Ectodermal cell (in vitro differentiated cells): ENCODE data around the gene L3MBTL4.

ENCODE experiments used
- H3K27ac ChIP-seq: 2 replicates; pipeline ENCODE4 v1.7.0; 2013; ENCODE audit warnings: mild to moderate bottlenecking, low read depth, low read length; ENCODE audit not compliant: insufficient read depth, poor library complexity, severe bottlenecking
- H3K27me3 ChIP-seq: 2 replicates; pipeline ENCODE4 v1.7.0; 2013; ENCODE audit warnings: mild to moderate bottlenecking, low read length; ENCODE audit not compliant: insufficient read depth, control insufficient read depth, poor library complexity, severe bottlenecking
- H3K36me3 ChIP-seq: one replicate; pipeline ENCODE4 v1.7.0; 2013; ENCODE audit warnings: low read length; ENCODE audit not compliant: control insufficient read depth, insufficient read depth
- H3K4me1 ChIP-seq: one replicate; pipeline ENCODE4 v1.7.0; 2013; ENCODE audit warnings: low read length; ENCODE audit not compliant: control insufficient read depth, insufficient read depth
- H3K4me3 ChIP-seq: 2 replicates; pipeline ENCODE4 v1.7.0; 2013; ENCODE audit warnings: low read depth, low read length, control low read depth; ENCODE audit not compliant: insufficient read depth
- H3K9me3 ChIP-seq: 2 replicates; pipeline ENCODE4 v1.7.0; 2013; ENCODE audit warnings: mild to moderate bottlenecking, low read length, moderate library complexity; ENCODE audit not compliant: control insufficient read depth
- WGBS, 2 experiments: methylation state at CpG; one replicate each; pipeline ENCODE4 v1.1.7; 2013; ENCODE audit warnings: missing lambda C conversion rate in 2 of 2; 5-methylcytosine and 5-hydroxymethylcytosine counted together

L3MBTL4 gene

DNA sequence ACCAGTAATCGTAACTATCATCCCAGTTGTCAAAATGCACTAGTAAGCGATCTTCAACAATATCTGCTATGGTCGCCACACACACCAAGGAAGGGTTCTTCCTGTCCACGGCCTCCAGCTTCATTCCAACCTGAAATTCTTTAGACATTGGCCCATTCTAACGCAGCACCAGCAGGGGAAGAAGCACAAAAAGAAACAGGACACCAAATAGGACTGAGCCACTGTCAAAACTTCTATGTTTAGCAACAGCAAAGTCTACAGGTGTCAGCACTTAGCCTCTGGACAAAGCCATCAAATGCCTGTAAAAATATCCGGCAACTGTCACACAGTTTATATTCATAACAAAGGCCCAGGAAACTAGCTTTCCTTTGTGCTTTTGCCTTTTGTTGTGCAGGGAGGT, 175.0 kb downstream of the L3MBTL4 start:
- 84% methylated on average over 6 of the region's 6 CpGs for WGBS, 2 experiments
- no peaks in the 10 kb centered on the region for H3K4me1 ChIP-seq
- no peak overlapping the region for H3K4me3 ChIP-seq
- no peaks in the 10 kb centered on the region for H3K9me3 ChIP-seq
- no peaks in the 10 kb centered on the region for H3K36me3 ChIP-seq
- no peak overlapping the region for H3K27ac ChIP-seq
- no peaks in the 10 kb centered on the region for H3K27me3 ChIP-seq

- Histone ChIP-seq H3K9me3 (no peaks in the 10 kb centered on the region), H3K27ac (no peak overlapping the region)
- 100% methylated on average over 1 to 2 of the region's 2 CpGs for WGBS, 2 experiments
Observed at GRCh38 chr18:6236258-6236657, 178.5 kb downstream of the L3MBTL4 start.

GRCh38 chr18:6222271-6222670, 192.4 kb downstream of the L3MBTL4 start:
- no peak overlapping the region for H3K4me3 ChIP-seq
- H3K36me3 ChIP-seq, result no peaks in the 10 kb centered on the region
- no peaks in the 10 kb centered on the region for H3K4me1 ChIP-seq
- no peak overlapping the region for H3K27ac ChIP-seq
- WGBS, 2 experiments, result 91 to 94% methylated on average over 4 of the region's 4 CpGs
- no peaks in the 10 kb centered on the region for H3K9me3 ChIP-seq
- H3K27me3 ChIP-seq, result no peaks in the 10 kb centered on the region

More at GRCh38 chr18:6236258-6236657, 178.5 kb downstream of the L3MBTL4 start:
- H3K4me3 ChIP-seq, result no peak overlapping the region
- H3K27me3 ChIP-seq, result no peaks in the 10 kb centered on the region
- no peaks in the 10 kb centered on the region for H3K4me1 ChIP-seq
- no peaks in the 10 kb centered on the region for H3K36me3 ChIP-seq

GRCh38 chr18:6221602-6222014, 193.1 kb downstream of the L3MBTL4 start:
- H3K27me3 ChIP-seq, result no peaks in the 10 kb centered on the region
- H3K4me3 ChIP-seq, result no peak overlapping the region
- H3K27ac ChIP-seq, result no peak overlapping the region
- no peaks in the 10 kb centered on the region for H3K4me1 ChIP-seq
- no peaks in the 10 kb centered on the region for H3K36me3 ChIP-seq
- H3K9me3 ChIP-seq, result no peaks in the 10 kb centered on the region
- 81 to 91% methylated on average over 2 of the region's 2 CpGs for WGBS, 2 experiments

GRCh38 chr18:6220129-6220528, 194.6 kb downstream of the L3MBTL4 start:
- H3K27ac ChIP-seq, result no peak overlapping the region
- no peaks in the 10 kb centered on the region for H3K9me3 ChIP-seq
- no peaks in the 10 kb centered on the region for H3K36me3 ChIP-seq
- 92 to 95% methylated on average over 3 of the region's 3 CpGs for WGBS, 2 experiments
- H3K27me3 ChIP-seq, result no peaks in the 10 kb centered on the region
- no peak overlapping the region for H3K4me3 ChIP-seq
- H3K4me1 ChIP-seq, result no peaks in the 10 kb centered on the region

DNA sequence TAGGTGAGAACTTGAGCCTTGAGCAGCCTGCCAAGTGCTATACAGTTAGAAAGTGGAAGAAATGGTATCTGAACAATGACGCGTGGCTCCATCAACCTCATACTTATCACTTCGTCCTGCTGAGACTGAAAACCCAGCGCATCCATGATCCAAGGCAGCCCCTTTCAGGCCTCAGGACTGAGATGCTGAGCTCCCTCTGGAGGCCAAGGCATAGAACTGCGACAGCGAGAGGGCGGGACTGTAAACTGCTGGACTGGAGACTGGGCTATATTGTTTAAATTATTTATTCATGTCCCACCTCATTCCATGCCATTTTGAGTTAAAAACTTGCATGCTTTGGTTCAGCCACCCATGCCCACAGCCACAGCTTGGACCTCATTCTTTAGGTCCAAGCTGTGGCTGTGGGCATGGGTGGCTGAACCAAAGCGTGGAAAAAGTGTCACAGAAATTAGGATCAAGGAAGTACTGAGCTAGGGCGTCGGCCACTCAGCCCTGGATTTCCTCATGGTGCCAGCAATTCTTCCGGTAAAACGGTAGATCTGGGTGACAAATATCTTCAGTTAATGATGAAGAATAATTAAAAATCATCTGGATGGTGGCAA, 195.5 kb downstream of the L3MBTL4 start:
- 42 to 48% methylated on average over 12 of the region's 12 CpGs for WGBS, 2 experiments
- no peak overlapping the region for H3K4me3 ChIP-seq
- no peaks in the 10 kb centered on the region for H3K27me3 ChIP-seq
- no peaks in the 10 kb centered on the region for H3K9me3 ChIP-seq
- no peak overlapping the region for H3K27ac ChIP-seq
- no peaks in the 10 kb centered on the region for H3K4me1 ChIP-seq
- H3K36me3 ChIP-seq, result no peaks in the 10 kb centered on the region

DNA sequence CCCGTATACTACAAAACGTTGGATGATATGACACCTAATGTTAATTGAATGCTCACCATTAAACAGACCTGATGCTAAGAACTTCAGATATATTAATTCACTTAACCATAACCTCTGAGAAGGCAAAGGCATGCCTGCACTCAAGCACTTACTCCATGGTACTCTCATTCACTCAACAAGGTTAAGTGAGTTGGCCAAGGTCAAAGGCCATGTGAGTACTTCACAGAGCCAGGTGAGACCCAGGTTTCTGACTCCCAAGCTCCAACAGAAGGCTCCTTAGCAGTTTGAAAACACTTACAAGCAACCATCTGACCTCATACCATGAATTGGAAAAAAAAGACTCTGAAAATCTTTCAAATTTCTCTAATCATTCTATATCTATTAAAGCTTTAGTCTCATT, 198.8 kb downstream of the L3MBTL4 start:
- Histone ChIP-seq H3K27me3 (no peaks in the 10 kb centered on the region), H3K9me3 (no peaks in the 10 kb centered on the region), H3K4me3 (no peak overlapping the region), H3K27ac (no peak overlapping the region), H3K4me1 (no peaks in the 10 kb centered on the region), H3K36me3 (no peaks in the 10 kb centered on the region)
- 96 to 100% methylated on average over 2 of the region's 2 CpGs for WGBS, 2 experiments

GRCh38 chr18:6211174-6211504, 203.6 kb downstream of the L3MBTL4 start:
- Histone ChIP-seq H3K27me3 (no peaks in the 10 kb centered on the region), H3K4me3 (no peak overlapping the region), H3K36me3 (no peaks in the 10 kb centered on the region), H3K4me1 (no peaks in the 10 kb centered on the region), H3K9me3 (no peaks in the 10 kb centered on the region), H3K27ac (no peak overlapping the region)
- WGBS, 2 experiments, result 80 to 100% methylated on average over 1 of the region's 1 CpG

DNA sequence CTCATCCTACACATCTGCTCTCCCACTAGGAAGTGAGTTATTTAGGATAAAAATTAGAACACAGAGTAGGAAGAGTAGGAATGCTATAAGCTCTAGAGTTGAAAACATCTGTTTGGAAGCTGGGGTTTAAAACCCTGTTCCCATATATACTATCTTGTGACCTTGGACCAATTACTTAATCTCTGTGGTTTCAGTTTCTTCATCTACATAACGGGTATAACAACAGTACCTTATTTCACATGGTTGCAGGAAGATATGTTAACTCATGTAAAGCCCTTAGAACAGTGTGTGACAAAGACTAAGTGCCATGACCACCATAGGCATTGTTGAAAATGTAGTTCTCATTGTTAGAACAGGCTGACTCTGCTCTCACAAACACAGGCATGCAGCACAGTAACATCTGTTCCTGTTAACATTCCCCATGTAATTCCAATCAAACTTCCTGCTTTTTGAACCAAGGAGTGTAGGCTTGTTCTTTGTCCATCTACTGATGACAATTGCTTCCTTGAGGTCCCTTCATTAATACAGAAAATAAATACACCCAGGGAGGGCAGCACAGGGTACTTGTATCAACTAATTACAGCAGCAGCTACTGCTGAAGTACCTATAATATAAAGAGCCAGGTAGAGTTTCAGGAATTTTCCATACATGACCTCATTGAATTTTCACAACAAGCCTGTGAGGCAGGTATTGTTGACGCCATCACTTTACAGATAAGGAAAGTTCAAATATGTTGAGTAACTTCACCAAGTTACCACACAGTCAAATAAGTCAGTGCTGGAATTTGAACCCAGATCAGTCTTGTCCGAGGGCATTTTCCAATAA, 204.2 kb downstream of the L3MBTL4 start:
- 96 to 100% methylated on average over 2 to 3 of the region's 3 CpGs for WGBS, 2 experiments
- H3K27ac ChIP-seq, result no peak overlapping the region
- no peaks in the 10 kb centered on the region for H3K4me1 ChIP-seq
- H3K4me3 ChIP-seq, result no peak overlapping the region
- no peaks in the 10 kb centered on the region for H3K36me3 ChIP-seq
- no peaks in the 10 kb centered on the region for H3K9me3 ChIP-seq
- H3K27me3 ChIP-seq, result no peaks in the 10 kb centered on the region

DNA sequence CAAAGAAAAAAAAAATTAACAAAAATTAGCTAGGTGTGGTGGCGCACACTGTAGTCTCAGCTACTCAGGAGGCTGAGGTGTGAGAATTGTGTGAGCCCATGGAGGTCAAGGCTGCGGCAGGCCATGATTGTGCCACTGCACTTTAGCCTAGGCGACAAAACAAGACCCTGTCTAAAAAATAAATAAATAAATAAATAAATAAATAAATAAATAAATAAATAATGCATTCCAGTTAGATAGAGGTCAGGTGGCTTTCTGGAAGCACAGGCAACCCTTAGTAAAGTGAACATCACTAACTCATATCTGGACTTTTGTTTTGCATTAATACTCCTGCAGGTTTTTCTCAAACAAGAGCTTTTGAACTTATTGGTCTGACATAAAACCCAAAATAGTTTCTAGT, 206.8 kb downstream of the L3MBTL4 start:
- H3K4me1 ChIP-seq, result no peaks in the 10 kb centered on the region
- H3K36me3 ChIP-seq, result no peaks in the 10 kb centered on the region
- WGBS, 2 experiments, result 97% methylated on average over 2 to 3 of the region's 3 CpGs
- no peak overlapping the region for H3K27ac ChIP-seq
- no peaks in the 10 kb centered on the region for H3K27me3 ChIP-seq
- no peak overlapping the region for H3K4me3 ChIP-seq
- no peaks in the 10 kb centered on the region for H3K9me3 ChIP-seq
